ENCODE results near the gene OR2AT4. TPM values are rescaled to one million over a fixed set of nuclear protein-coding genes. Genes with fewer than 3 reads are reported as not detected.
"Not testable (repeated sequence)": the region's sequence is repeated elsewhere in the genome, so short reads cannot be mapped to it uniquely, and the experiment has no call there.

OR2AT4 gene
- 0.11 TPM for polyA plus RNA-seq (ENCODE audit: insufficient read length)

DNA sequence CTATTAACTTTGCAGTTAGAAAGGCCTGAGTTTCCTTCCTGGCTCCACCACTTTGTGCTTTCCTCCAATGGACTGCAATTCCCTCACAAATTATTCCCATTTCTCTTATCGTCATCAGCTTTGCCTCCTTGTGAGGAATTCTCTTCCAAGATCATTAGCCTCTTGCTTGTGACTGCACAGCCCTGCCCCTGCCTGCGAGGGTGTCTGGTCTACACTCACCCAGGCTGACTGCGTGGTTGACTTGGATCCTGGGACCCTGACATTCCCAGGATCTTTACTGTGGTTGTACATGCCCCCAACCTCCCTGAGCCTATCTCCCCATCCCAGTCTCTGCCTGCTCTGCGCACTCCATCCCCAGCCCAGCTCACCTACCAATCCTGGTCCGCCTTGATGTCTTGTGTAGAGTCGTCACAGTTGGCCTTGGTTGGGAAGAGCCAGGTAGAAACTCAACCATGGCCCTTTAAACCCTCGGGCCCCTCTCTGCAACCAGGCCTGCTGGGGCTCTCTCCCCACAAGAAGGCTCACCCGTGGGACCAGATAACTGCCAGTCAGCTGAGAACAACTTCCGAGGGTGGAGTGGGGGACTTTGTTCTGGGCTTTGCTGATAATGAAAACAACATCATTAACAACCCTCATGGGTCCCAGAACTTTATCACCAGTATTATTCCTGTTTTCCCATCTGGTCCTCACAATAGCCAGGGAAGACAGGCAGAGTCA is at the start of gene OR2AT4:
OR2AT4 (minus strand) TSS at position 421 of the 717 bp plus-strand sequence.
- no peak for DNase-seq (ENCODE audit: low read depth)

DNA sequence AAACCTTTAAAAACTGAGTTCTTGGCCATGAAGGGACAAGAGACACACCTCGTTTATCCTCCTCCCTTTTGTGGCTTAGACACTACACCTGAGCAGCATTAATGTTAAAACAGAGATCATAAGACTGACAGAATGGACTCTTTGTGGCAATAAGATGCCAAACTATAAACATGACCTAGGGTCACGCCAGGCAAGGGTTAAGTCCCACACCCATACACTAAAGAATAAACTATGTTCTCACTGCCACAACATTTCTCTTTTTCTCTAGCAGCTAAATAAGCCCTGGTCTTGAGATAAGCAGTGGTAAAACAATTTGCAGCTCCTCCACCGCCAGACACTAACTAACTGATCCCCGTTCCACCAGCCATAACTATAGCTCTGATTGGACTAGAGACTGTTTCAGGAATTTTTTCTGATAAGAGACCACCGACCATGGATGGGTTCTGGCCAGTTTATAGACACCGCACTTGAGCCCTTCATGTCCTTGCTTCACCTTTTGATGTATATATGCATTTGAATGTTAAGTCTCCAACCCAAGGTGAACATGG is 49.4 kb upstream of the OR2AT4 start:
- DNase-seq (ENCODE audit: low read depth), result no peak

DNA sequence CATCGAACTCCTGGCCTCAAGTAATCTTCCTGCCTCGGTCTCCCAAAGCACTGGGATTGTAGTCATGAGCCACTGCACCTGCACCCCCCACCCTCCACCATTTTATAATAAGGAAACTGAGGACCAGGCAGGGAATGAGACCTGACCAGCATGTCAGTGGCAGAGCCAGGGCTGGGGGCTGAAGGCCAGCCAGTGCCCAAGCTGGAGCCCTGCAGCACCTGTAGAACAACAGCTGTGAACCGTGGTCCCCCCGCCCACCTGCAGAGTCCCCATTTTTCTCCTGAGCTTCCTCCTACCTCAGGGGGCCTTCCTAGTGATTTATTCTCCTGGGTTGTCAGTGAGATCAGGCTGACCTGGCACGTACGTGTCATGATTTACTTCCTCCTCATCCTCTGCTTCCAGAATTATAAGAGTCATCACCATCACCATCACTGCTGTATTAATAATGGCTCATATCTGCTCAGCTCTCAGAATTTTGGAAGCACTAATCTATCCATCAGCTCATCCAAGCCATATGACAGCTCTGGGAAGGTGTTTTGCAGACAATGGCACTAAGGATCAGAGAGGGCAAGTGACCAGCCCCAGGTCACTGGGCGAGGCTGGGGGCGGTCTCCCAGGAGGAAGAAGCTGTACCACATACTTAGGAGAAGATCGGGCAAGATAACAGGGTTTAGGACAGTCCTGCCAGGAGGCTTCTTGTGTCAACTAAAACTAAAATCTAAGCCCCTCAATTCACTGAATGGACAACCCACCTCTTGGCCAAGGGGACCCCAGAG is 48.7 kb upstream of the OR2AT4 start:
- DNase-seq (ENCODE audit: low read depth), result no peak

DNA sequence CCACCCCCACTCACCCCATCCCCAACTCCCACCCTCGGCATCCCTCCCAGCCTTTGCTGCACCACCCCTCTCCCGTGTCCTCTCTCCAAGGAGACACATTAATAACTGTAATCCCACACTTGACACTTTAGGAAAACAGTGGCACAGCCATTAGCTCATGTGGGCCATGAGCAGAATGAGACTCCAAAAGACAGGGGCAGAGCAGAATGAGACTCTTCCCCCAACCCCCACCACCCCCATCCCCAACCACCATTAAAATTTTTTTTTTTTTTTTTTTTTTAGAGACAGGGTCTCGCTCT is 48.0 kb upstream of the OR2AT4 start:
- no peak for DNase-seq (ENCODE audit: low read depth)

DNA sequence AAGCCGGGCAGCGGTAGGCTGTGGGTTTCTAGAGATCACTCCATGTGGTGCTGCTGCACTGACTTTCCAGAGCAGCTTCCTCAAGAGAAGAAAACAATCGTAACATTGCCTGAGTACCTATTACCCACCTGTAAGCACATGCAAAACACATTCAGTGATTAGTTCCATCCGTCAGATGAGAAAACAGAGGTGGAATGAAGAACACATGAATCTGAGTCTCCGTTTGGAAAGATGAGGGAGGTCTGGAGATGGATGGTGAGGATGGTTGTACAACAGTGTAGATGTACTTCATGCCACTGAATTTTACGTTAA is 46.7 kb upstream of the OR2AT4 start:
- DNase-seq (ENCODE audit: low read depth), result no peak

DNA sequence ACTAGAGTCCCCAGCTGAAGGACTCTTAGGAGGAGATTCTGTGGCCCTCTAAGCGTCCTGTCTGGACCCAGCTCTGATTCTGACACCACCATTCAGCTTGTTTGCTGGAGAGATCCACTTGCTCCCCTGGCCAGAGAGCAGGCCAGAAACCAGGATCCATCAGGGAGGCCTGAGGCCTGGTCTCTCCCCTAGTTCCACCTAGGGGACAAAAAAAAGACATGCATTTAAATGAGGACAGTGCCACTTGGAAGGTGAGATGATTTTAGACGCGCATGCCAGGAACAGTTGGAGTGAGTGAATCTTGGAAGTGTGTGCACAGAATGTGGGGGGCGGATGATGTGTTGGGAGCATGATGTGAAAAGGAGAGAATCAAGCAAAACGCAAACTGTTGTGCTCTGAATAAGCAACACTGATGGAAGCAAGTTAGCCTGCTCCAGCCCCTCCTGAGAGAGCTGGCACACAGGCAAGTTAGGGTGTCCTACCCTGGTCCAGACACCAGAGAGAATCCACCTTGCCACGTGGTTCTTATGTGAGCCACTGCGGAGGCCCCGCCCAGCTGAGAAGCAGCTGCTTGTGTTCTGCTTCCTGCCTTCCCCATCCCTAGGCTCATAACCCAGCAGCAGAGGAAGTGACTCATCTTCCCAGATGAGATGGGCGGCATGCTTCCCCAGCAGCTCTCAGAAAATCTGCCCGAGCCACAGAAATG is 46.2 kb upstream of the OR2AT4 start:
- peak; percentile 52 for DNase-seq (ENCODE audit: low read depth)

DNA sequence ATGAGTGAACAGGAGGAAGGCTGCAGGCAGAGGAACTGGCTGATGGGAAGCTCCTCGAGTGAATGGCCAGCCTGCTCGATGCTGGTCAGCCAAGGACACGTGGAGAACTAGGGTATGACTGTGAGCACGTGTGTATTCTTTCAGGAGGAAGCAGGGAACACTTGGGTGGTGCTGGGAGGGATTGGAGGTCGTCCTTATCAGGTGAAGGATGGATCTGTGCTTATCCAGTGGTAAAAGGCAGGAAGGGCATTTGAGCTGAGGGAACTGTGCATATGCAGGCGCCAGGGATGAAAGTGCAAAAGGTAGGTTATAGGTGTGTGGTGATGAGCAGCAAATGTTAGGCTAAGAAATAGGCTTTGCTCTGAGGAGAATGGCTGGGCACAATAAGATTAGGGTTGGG is 44.5 kb upstream of the OR2AT4 start:
- DNase-seq (ENCODE audit: low read depth), result no peak

DNA sequence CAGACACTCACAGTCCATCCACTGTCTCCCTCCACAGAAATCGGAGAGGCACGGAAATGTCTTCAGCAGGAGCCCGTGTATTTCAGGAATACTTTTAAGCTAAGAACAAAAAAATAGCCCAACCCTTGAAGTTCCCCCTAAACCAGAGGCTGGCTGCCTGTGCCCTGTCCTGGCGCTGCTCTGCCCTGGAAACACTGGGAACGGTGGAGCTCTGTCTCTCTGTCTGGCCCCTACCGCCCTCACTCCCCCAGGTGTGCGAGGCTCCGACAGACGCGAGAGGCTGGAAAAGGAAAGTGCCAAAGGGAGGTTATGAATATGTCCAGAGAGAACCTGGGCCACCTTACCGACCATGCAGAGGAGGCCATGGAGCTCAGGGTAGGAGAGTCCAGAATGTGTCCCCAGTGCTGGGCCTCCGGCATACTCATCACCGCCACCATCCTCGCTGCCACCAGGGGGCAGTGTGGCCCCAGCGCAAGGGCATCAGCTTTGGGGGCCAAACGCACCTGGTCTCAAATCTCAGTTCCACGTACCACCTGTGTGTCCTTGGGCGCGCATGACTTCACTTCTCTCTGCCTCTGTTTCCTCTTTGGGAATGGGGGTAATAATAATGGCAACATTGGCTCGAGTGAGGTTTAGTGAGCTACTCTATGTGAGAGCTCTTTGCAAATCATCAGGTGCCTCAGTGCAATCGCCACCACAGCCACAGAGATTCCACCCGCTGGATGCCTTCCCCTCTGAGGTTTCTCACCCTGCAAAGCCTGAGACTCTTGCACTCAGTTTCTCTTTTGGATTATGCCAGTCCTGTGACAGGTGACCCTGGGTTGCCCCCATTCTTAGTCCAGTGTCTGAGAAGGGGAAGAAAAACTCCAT is 43.8 kb upstream of the OR2AT4 start:
- DNase-seq (ENCODE audit: low read depth), result no peak

DNA sequence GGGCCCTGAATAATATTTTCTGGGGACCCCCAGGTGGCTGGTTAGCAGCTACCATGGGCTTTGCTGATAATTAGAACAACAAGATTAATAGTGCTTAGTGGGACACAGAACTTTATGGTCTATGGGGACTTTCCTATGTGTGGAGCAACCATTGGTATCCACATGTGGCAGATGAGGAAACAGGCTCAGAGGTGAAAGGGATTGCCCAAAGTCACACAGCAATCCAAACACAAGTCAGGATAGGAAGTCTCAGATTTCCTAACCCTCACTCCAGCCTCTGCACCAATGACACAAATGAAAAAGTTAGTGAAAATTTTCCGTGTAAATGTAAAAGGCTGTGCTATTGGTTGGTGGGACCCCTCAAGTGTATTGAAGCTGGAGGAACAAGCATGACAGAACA is 39.0 kb upstream of the OR2AT4 start:
- DNase-seq (ENCODE audit: low read depth), result no peak

DNA sequence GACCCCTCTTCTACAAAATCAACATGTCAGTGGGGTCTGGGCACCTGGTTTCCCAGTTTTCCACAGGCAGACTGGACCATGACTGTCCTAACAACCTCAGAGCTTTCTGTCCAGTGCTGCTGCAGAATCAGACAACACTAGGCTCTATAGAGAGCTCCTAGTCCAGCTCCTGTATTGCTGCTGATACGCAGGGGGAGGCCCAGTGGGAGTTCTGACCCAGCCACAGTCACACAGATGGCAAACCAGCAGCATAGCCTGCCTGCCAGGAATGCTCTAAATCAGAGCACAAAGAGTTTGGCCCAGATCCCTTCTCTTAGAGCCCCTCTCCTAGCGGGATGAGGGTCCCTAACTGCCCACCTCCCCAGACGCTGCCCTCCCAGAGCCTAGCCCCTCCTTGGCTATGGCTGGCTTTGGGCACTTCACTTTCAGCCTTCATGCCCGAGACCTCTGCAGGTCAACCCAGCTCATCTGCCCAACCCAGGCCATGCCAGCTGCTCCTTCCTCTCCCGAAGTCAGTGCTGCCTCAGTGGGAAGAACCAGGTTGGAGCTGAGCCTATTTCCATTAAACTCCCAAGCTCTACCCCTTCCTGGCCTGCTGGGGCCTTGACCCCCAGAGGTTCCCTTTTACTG is 38.5 kb upstream of the OR2AT4 start:
- no peak for DNase-seq (ENCODE audit: low read depth)

DNA sequence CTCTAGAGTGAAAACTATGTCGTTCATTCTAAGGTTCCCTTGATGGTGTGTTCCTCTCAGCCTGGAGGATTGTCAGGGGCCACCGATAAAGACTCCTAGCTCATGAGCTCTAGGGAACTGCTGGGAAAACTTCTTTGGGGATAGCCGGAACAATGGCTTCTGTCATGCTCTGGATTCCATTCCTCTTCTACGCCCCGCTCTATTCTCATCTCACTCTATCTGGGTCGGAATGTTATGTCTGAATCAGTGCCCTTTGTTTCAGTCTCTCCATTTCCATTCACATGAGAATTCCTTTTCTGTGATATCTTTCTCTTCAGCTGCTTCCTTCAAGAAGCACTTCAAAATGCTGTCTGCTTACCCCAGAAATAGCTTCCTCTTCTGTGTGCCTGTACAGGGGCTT is 37.3 kb upstream of the OR2AT4 start:
- no peak for DNase-seq (ENCODE audit: low read depth)

DNA sequence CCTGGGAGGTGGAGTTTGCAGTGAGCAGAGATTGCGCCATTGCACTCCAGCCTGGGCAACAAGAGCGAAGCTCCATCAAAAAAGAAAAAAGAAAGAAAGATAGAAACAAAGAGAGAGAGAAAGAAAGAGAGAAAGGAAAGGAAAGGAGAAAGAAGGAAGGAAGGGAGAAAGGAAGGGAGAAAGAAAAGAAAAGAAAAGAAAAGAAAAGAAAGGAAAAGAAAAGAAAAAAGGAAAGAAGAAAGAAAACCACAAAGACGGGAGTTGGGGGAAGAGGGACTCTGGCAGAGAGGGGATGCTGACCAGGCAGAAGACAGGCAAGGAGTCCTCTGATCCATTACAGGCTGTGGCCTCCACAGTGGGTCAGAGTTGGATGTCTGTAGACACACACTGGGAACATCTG is 35.4 kb upstream of the OR2AT4 start:
- DNase-seq (ENCODE audit: low read depth), result no peak

DNA sequence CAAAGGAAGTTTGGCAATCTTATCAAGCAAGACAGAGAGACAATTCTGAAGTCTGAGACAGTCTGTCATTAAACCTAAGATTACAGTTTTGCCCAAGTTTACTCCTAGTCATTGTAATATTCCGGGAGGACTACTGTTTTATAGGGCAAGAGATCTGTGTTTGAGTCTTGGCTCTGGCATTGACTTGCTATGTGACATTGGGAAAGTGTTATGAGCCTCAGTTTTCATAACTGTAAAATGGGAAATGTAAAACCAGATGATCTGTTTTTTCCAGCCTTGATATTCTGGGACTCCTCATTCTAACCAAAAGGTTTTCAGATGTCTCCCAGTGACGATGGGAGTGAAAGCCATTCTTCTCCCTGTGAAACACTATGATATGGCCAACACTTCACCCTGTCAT is 29.9 kb upstream of the OR2AT4 start:
- DNase-seq (ENCODE audit: low read depth), result no peak

DNA sequence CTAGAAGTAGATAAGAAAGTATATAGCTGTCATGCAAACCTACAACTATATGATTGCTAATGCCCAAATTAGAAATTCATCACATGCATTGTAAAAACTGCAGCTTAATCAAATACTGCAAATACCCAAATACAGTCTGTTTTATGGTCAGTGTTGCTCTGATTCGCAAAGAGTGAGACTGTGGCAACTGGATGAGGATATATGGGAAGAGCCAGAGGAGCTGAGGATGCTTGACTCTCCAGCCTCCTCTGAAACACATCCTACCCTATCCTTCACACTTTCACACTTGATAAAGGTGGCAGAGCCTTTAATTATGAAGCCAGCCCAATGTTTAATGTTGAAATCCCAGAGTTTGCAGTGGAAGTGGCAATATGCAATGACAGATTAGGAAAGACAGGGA is 21.9 kb upstream of the OR2AT4 start:
- no peak for DNase-seq (ENCODE audit: low read depth)

DNA sequence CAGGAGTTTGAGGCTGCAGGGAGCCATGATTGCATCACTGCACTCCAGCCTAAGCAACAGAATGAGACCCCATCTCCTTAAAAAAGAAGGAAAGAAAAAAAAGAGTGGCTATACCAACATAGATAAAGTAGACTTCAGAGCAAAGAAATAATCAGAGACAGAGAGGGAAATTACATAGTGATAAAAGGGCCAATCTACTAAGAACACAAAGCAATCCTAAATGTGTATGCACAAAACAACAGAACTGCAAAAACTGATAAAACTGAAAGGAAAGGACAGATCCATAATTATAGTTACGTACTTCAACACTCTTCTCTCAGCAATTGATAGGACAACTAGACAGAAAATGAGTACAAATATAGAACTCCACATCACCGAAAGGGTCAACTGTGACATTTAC is 17.8 kb upstream of the OR2AT4 start:
- no peak for DNase-seq (ENCODE audit: low read depth)

DNA sequence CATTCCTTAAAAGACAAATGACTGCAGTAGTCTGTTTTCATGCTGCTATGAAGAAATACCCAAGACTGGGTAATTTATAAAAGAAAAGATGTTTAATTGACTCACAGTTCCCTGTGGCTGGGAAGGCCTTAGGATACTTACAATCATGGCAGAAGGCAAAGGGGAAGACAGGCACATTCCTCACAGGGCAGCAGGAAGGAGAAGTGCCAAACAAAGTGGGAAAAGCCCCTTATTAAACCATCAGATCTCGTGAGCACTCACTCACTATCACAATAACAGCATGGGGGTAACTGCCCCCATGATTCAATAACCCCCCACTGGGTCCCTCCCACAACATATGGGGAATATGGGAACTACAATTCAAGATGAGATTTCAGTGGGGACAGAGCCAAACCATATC is 16.4 kb upstream of the OR2AT4 start:
- DNase-seq (ENCODE audit: low read depth), result no peak

DNA sequence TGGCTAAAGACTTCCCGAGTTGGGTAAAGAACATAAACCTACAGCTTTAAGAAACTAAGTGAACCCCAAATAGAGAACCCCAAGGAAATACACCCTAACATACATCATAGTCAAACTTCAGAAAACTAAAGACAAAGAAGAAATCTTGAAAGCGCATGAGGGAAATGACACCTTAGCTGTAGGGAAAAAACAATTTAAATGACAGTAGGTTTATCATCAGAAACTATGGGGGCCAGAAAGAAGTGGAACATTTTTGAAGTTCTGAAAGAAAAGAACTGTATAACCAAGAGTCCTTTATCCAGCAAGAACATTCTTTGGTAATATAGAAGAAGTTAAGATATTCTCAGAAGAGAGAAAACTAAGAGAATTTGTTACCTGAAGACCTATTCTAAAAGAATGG is 15.5 kb upstream of the OR2AT4 start:
- no peak for DNase-seq (ENCODE audit: low read depth)

DNA sequence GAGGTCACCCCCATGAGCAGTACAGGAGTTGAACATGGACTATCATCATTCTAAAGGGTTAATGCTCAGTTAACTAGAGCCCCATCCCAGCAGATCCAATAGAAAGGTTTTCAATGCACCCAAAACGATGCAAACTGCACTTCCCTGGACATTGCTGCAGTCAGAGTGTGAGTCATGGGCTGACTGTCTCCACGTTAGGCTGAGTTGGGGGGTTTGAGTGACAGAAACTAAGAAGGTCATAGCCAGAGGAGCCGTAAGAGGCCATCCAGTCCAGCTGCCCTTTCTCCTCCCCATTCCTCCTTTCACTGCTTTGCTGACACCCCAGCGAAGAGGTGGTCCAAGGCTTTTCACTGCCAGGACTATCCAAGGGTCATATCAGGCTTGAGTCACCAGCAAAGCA is 10.5 kb upstream of the OR2AT4 start:
- no peak for DNase-seq (ENCODE audit: low read depth)

DNA sequence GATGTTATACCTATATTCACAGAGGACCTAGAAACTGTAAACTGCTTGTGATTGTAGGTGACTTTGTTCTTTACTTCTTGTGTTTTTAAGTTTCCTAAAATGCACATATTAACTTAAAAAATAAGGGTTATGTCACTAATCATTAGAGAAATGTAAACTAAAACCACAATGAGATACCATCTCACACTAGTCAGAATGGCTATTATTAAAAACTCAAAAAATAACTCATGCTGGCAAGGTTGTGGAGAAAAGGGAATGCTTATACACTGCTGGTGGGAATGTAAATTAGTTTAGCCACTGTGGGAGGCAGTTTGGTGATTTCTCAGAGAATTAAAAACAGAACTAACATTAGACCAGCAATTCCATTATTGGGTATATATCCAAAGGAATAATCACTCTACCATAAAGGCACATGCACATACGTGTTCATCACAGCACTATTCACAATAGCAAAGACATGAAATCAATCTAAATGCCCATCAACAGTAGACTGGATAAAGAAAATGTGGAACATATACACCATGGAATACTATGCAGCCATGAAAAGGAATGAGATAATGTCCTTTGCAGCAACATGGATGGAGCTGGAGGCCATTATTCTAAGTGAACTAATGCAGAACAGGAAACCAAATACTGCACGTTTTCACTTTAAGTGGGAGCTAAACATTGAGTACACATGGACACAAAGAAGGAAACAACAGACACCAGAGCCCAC is 9.4 kb upstream of the OR2AT4 start:
- not testable (repeated sequence) for DNase-seq (ENCODE audit: low read depth)

DNA sequence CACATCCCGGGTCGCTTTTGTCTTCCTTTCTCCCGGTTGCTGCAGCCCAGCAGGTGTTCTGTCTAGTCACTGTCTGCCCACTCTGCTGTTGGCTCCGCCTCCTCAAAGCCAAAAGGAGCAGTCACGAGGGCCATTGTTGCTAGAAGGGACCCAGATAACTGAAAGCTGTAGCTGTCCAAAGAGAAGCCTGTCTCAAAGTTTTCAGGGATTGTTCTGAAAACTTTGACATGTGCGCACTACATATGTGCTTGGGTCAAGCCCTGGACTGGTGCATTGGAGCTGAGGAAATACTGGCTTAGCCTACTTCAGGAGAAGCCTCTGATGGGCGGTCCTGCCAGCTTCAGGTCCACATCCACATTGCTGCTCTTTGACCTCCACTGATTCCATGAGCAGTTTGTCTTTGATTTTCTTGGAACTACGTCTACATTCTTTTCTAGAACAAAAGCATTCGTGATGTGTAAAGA is 8.8 kb upstream of the OR2AT4 start:
- no peak for DNase-seq (ENCODE audit: low read depth)

Data from forelimb muscle (tissue), 1 donor.